GM12878 (cell line): ENCODE measurements around the gene RBMS3.

Source experiments
- CEBPB ChIP-seq, 2 experiments: fragments of 150-350 bp in 1 of 2; IDR thresholded peaks; 2 replicates each; pipeline ENCODE4 v1.6.1; 2012 to 2014; ENCODE audit warnings: low read depth in 2 of 2, low read length in 2 of 2, borderline replicate concordance in 1 of 2, inconsistent platforms in 1 of 2
- RAD21 ChIP-seq: IDR thresholded peaks from 2 replicates; pipeline ENCODE4 v1.6.1; 2011; ENCODE audit warnings: mild to moderate bottlenecking, low read depth, low read length, moderate library complexity; ENCODE audit not compliant: insufficient read depth
- SMC3 ChIP-seq: IDR thresholded peaks from 2 replicates; pipeline ENCODE4 v1.6.1; 2011; ENCODE audit warnings: low read length, improper control_type of control experiment, borderline replicate concordance

- TF ChIP-seq RAD21 (no peak), SMC3 (no peak), CEBPB (IDR thresholded peaks at IDR 0.05; ENCODE audit: borderline replicate concordance in 1 of 2, low read depth in 2 of 2, low read length in 2 of 2) (no peak)
These were observed 606.6 kb downstream of the RBMS3 start for GRCh38 chr3:29887451-29887850.
